MM.1S (cell line): Measurements from ENCODE around the gene BAG3.

Experiments used
- CTCF ChIP-seq: fragments of 300-600 bp; sonication (generic); IDR thresholded peaks from 2 replicates; pipeline ENCODE4 v1.5.1; 2016; ENCODE audit warnings: antibody characterized with exemption, low read length, mixed read lengths
- EZH2 ChIP-seq: fragments of 300-600 bp; sonication (generic); optimal IDR thresholded peaks from 2 replicates; pipeline ENCODE3; 2017; ENCODE audit warnings: low read depth, mild to moderate bottlenecking, antibody characterized with exemption, low read length, mixed read lengths

DNA sequence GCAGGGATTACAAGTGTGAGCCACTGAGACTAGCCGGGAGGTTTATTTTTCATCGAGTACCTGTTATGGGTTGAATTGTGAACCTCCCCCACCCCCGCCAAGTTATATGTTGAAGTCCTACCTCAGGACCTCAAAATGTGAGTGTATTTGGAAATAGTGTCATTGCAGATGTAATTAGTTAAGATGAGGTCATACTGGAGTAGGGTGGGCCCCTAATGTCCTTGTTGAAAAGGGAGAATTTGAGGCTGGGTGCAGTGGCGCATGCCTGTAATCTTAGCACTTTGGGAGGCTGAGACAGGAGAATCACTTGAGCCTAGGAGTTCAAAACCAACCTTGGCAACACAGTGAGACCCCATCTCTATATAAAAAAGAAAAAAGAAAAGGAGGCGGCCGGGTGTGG is 10.8 kb upstream of the BAG3 start:
- no peak for TF ChIP-seq EZH2
- no peak for TF ChIP-seq CTCF
